GM08714 (cell line): ENCODE measurements around the gene MRPL37.

Experiments used
- H3K4me3 ChIP-seq: fragments of 200-500 bp; sonication (Bioruptor generic); 2 replicates; pipeline ENCODE4 v1.5.1; 2014; ENCODE audit warnings: mild to moderate bottlenecking, low read length, inconsistent platforms
- ZNF274 ChIP-seq: IDR thresholded peaks from 2 replicates; pipeline ENCODE4 v1.6.1; 2012; ENCODE audit warnings: mild to moderate bottlenecking, low read depth, low read length

MRPL37 gene

GRCh38 chr1:54237586-54237985, 37.6 kb downstream of the MRPL37 start:
- H3K4me3 ChIP-seq = no peak overlapping the region
- no peak for TF ChIP-seq ZNF274

GRCh38 chr1:54238353-54239034, 38.5 kb downstream of the MRPL37 start:
- TF ChIP-seq ZNF274 = no peak
- H3K4me3 ChIP-seq = no peak overlapping the region

GRCh38 chr1:54239035-54239383, 39.0 kb downstream of the MRPL37 start:
- no peak overlapping the region for H3K4me3 ChIP-seq
- no peak for TF ChIP-seq ZNF274

GRCh38 chr1:54239631-54240031, 39.7 kb downstream of the MRPL37 start:
- no peak overlapping the region for H3K4me3 ChIP-seq
- TF ChIP-seq ZNF274 = no peak

GRCh38 chr1:54240741-54241335, 40.9 kb downstream of the MRPL37 start:
- no peak for TF ChIP-seq ZNF274
- no peak overlapping the region for H3K4me3 ChIP-seq

- TF ChIP-seq ZNF274 = no peak
Measured at GRCh38 chr1:54241364-54241763, 41.4 kb downstream of the MRPL37 start.

GRCh38 chr1:54243022-54243421, 43.1 kb downstream of the MRPL37 start:
- H3K4me3 ChIP-seq = no peak overlapping the region
- no peak for TF ChIP-seq ZNF274

More at GRCh38 chr1:54241364-54241763, 41.4 kb downstream of the MRPL37 start:
- no peak overlapping the region for H3K4me3 ChIP-seq

- TF ChIP-seq ZNF274 = no peak
- no peak overlapping the region for H3K4me3 ChIP-seq
Measured at GRCh38 chr1:54244655-54245054, 44.7 kb downstream of the MRPL37 start.

GRCh38 chr1:54245501-54245900, 45.5 kb downstream of the MRPL37 start:
- TF ChIP-seq ZNF274 = no peak
- H3K4me3 ChIP-seq = no peak overlapping the region

- TF ChIP-seq ZNF274 = no peak
- H3K4me3 ChIP-seq = no peak overlapping the region
Measured at GRCh38 chr1:54246116-54246721, 46.3 kb downstream of the MRPL37 start.

GRCh38 chr1:54247863-54248515, 48.0 kb downstream of the MRPL37 start:
- no peak overlapping the region for H3K4me3 ChIP-seq
- no peak for TF ChIP-seq ZNF274

- TF ChIP-seq ZNF274 = no peak
- H3K4me3 ChIP-seq = no peak overlapping the region
Measured at GRCh38 chr1:54248966-54249365, 49.0 kb downstream of the MRPL37 start.

- no peak for TF ChIP-seq ZNF274
- H3K4me3 ChIP-seq = no peak overlapping the region
Measured at GRCh38 chr1:54249819-54250435, 50.0 kb downstream of the MRPL37 start.

- no peak overlapping the region for H3K4me3 ChIP-seq
- no peak for TF ChIP-seq ZNF274
Measured at GRCh38 chr1:54250670-54251069, 50.7 kb downstream of the MRPL37 start.
